SW 1271 (cell line): ENCODE measurements around the gene TCEAL7.

Experiments used
- DNase-seq, 2 experiments: peaks; one replicate each; lab custom pipeline; 2025; lab: John Stamatoyannopoulos, UW

TCEAL7 gene

GRCh38 chrX:103367502-103367901 lies 37.5 kb downstream of the TCEAL7 start:
- no peak for DNase-seq

GRCh38 chrX:103369479-103369878 lies 39.4 kb downstream of the TCEAL7 start:
- no peak for DNase-seq

- no peak for DNase-seq
Measured at GRCh38 chrX:103372886-103373285, 42.8 kb downstream of the TCEAL7 start.

GRCh38 chrX:103373581-103373980 lies 43.5 kb downstream of the TCEAL7 start:
- no peak for DNase-seq

- peak; percentile 1 to 52 for DNase-seq
Measured at GRCh38 chrX:103376118-103376978, 46.3 kb downstream of the TCEAL7 start, which contains the start of gene BEX3. Gene BEX3, plus strand, starts transcription at chrX:103376538. Its CDS starts 984 bp downstream, at chrX:103377522.

GRCh38 chrX:103376979-103377324 lies 46.9 kb downstream of the TCEAL7 start:
- no peak for DNase-seq

- no peak for DNase-seq
Measured at GRCh38 chrX:103378990-103379389, 49.0 kb downstream of the TCEAL7 start.
